GM12878 (cell line): ENCODE data around the gene KDM4D. TPM values are rescaled to one million over a fixed set of nuclear protein-coding genes. Genes with fewer than 3 reads are reported as not detected.
"Not testable (repeated sequence)": the region's sequence is repeated elsewhere in the genome, so short reads cannot be mapped to it uniquely, and the experiment has no call there.

Source experiments
- ATAC-seq: fragments of 200-7000 bp; cut with Tn5 transposase; 3 replicates; pipeline ENCODE4 v1.9.1; 2020; ENCODE audit warnings: mild to moderate bottlenecking, moderate library complexity
- BruUV-seq: library from RNA; stranded (reverse); fragments of 400-500 nt; replicated peaks from 2 replicates; lab custom pipeline; 2021; lab: Mats Ljungman, UMichigan
- CTCF ChIA-PET: fragments of 300-600 bp; sonication (Branson Sonifier 250); formaldehyde crosslinking; extraction: SDS; loops from one replicate; lab custom pipeline; 2021; ENCODE audit warnings: inconsistent platforms; lab: Yijun Ruan, JAX
- POLR2A ChIA-PET: fragments of 350-600 bp; formaldehyde crosslinking; extraction: SDS; loops from one replicate; lab custom pipeline; 2021; ENCODE audit warnings: inconsistent platforms; lab: Charles Lee
- RAD21 ChIA-PET: fragments of 300-600 bp; sonication (Branson Sonifier 250); formaldehyde crosslinking; loops from one replicate; lab custom pipeline; 2023; ENCODE audit warnings: antibody characterized with exemption; ENCODE audit not compliant: unreplicated experiment; lab: Charles Lee
- SMC1A ChIA-PET: fragments of 300-600 bp; sonication (Branson Sonifier 250); formaldehyde crosslinking; loops from one replicate; lab custom pipeline; 2023; ENCODE audit not compliant: unreplicated experiment, uncharacterized antibody; lab: Charles Lee
- DNase-seq: peaks from one replicate; pipeline ENCODE4 v3.0.0-alpha.2; 2011; ENCODE audit warnings: low read depth, low spot score
- FAIRE-seq: peaks from 3 replicates; lab custom pipeline; 2011; peaks lifted over from hg19 to GRCh38; lab: Jason Lieb, UNC
- H2AFZ ChIP-seq: 2 replicates; pipeline ENCODE4 v1.6.0; 2011; ENCODE audit warnings: low read depth, low read length, control low read depth; ENCODE audit not compliant: control insufficient read depth
- H3K27ac ChIP-seq: 2 replicates; pipeline ENCODE4 v1.5.1; 2011; ENCODE audit warnings: control low read depth; ENCODE audit not compliant: control insufficient read depth, insufficient read depth
- H3K27me3 ChIP-seq, 2 experiments: replicated peaks in 1 of 2; 2 replicates each; pipeline versions ENCODE4 v1.6.0 to v1.6.1; 2011; ENCODE audit warnings: low read length in 1 of 2; ENCODE audit not compliant: control insufficient read depth in 2 of 2, insufficient read depth in 2 of 2
- H3K36me3 ChIP-seq, 2 experiments: 2 replicates each; pipeline ENCODE4 v1.5.1; 2011; ENCODE audit warnings: low read length in 1 of 2; ENCODE audit not compliant: control insufficient read depth in 2 of 2, insufficient read depth in 2 of 2
- H3K4me1 ChIP-seq: 2 replicates; pipeline ENCODE4 v1.6.1; 2011; ENCODE audit warnings: mild to moderate bottlenecking, low read length, moderate library complexity, mixed read lengths; ENCODE audit not compliant: control insufficient read depth, insufficient read depth
- H3K4me2 ChIP-seq: 2 replicates; pipeline ENCODE4 v1.6.0; 2011; ENCODE audit warnings: control low read depth; ENCODE audit not compliant: control insufficient read depth, insufficient read depth
- H3K4me3 ChIP-seq: fragments of 200-600 bp; sonication (generic); 2 replicates; pipeline ENCODE4 v1.5.1; 2016
- H3K79me2 ChIP-seq: 2 replicates; pipeline ENCODE4 v1.6.0; 2011; ENCODE audit warnings: low read length; ENCODE audit not compliant: control insufficient read depth, insufficient read depth
- H3K9ac ChIP-seq: 2 replicates; pipeline ENCODE4 v1.8.0; 2011; ENCODE audit warnings: low read length, control low read depth, mixed read lengths; ENCODE audit not compliant: control insufficient read depth, insufficient read depth
- H3K9me3 ChIP-seq: replicated peaks from 3 replicates; pipeline ENCODE4 v1.5.1; 2011; ENCODE audit warnings: mild to moderate bottlenecking, low read length; ENCODE audit not compliant: control insufficient read depth, insufficient read depth
- H4K20me1 ChIP-seq: 2 replicates; pipeline ENCODE4 v1.6.0; 2011; ENCODE audit not compliant: control insufficient read depth, insufficient read depth
- BHLHE40 ChIP-seq, 2 experiments: fragments of 450-650 bp in 1 of 2; IDR thresholded peaks; 2 replicates each; pipeline ENCODE4 v1.6.1; 2011 to 2017; ENCODE audit warnings: low read depth in 2 of 2, borderline replicate concordance in 1 of 2, improper control_type of control experiment in 1 of 2, low read length in 1 of 2, mild to moderate bottlenecking in 1 of 2
- BMI1 ChIP-seq: fragments of 450-650 bp; IDR thresholded peaks from 2 replicates; pipeline ENCODE4 v1.6.1; 2016; ENCODE audit warnings: mild to moderate bottlenecking, moderate library complexity, borderline replicate concordance
- CREB1 ChIP-seq: IDR thresholded peaks from 2 replicates; pipeline ENCODE4 v1.6.1; 2012; ENCODE audit warnings: low read depth, mild to moderate bottlenecking, inconsistent platforms
- EP300 ChIP-seq, 2 experiments: fragments of 150-350 bp in 1 of 2; IDR thresholded peaks; 2 replicates each; pipeline ENCODE4 v1.6.1; 2011 to 2012; ENCODE audit warnings: low read depth in 2 of 2, low read length in 2 of 2, borderline replicate concordance in 1 of 2, improper control_type of control experiment in 1 of 2, inconsistent platforms in 1 of 2; ENCODE audit not compliant: control insufficient read depth in 1 of 2
- MEF2B ChIP-seq: fragments of 450-650 bp; IDR thresholded peaks from 2 replicates; pipeline ENCODE4 v1.6.1; 2018; ENCODE audit warnings: mild to moderate bottlenecking, moderate library complexity; ENCODE audit not compliant: partially characterized antibody, poor library complexity, severe bottlenecking
- MLLT1 ChIP-seq: fragments of 450-650 bp; IDR thresholded peaks from 2 replicates; pipeline ENCODE4 v1.6.1; 2016; ENCODE audit warnings: mild to moderate bottlenecking
- NFYA ChIP-seq: IDR thresholded peaks from 2 replicates; pipeline ENCODE4 v1.6.1; 2011; ENCODE audit warnings: low read depth, mild to moderate bottlenecking, low read length, improper control_type of control experiment, borderline replicate concordance
- POLR2A ChIP-seq: IDR thresholded peaks from 2 replicates; pipeline ENCODE4 v1.6.1; 2011; ENCODE audit warnings: low read depth, mild to moderate bottlenecking, low read length
- SKIL ChIP-seq: fragments of 450-650 bp; IDR thresholded peaks from 2 replicates; pipeline ENCODE4 v1.6.1; 2017; ENCODE audit warnings: mild to moderate bottlenecking, low read depth, inconsistent platforms; ENCODE audit not compliant: poor library complexity, severe bottlenecking
- SMC3 ChIP-seq: IDR thresholded peaks from 2 replicates; pipeline ENCODE4 v1.6.1; 2011; ENCODE audit warnings: low read length, improper control_type of control experiment, borderline replicate concordance
- STAT1 ChIP-seq: fragments of 450-650 bp; conservative IDR thresholded peaks from 2 replicates; pipeline ENCODE4 v1.6.1; 2014; ENCODE audit warnings: antibody characterized with exemption, mild to moderate bottlenecking
- SUPT20H ChIP-seq: IDR thresholded peaks from 2 replicates; pipeline ENCODE4 v1.6.1; 2011; ENCODE audit warnings: low read depth, mild to moderate bottlenecking, low read length, moderate library complexity, borderline replicate concordance; ENCODE audit not compliant: control insufficient read depth
- ZNF622 ChIP-seq: fragments of 450-650 bp; IDR thresholded peaks from 2 replicates; pipeline ENCODE4 v1.6.1; 2017; ENCODE audit warnings: mild to moderate bottlenecking, inconsistent platforms
- WGBS: methylation state at CpG from one replicate; pipeline ENCODE4 v1.1.6; 2016; ENCODE audit warnings: low lambda C conversion rate; ENCODE audit not compliant: insufficient replicate concordance, insufficient coverage; ENCODE audit errors: missing lambda C conversion rate; 5-methylcytosine and 5-hydroxymethylcytosine counted together
- in situ Hi-C: fragments of 300-500 bp; cut with MboI; formaldehyde crosslinking; loops from 9 replicates; pipeline ENCODE4 v1.14.3; 2018; ENCODE audit warnings: mixed read lengths
- intact Hi-C: fragments of 100-400 bp; cut with micrococcal nuclease; formaldehyde crosslinking; loops from one replicate; pipeline ENCODE4 v1.14.2; 2022; ENCODE audit not compliant: unreplicated experiment
- polyA plus RNA-seq, 11 experiments: library from polyadenylated mRNA; depleted of rRNA in 4 of 11; unstranded in 6 of 11; stranded (reverse) in 5 of 11; fragments of >200 nt; fragmentation: Nextera tagmentation in 4 of 11; fragmentation: Illumina TruSeq in 1 of 11; extraction: Ambion mirVana in 4 of 11; extraction: Trizol in 1 of 11; gene quantifications; 1 replicate in 1 of 11; 2 replicates in 10 of 11; pipeline versions ENCODE4 v1.2.1 to v1.2.3, GENCODE V29; 2011 to 2016; ENCODE audit warnings: inconsistent platforms in 2 of 11, missing spikeins in 2 of 11, low read depth in 1 of 11
- total RNA-seq, 4 experiments: library from RNA; depleted of rRNA in 3 of 4; stranded (reverse); fragments of >200 nt in 3 of 4; fragmentation: Illumina TruSeq in 1 of 4; extraction: Trizol in 1 of 4; gene quantifications; 2 replicates each; pipeline versions ENCODE4 v1.2.1 to v1.2.3, GENCODE V29; 2013 to 2021

The KDM4D gene
- total and polyA plus RNA-seq, 10 of the 15 experiments (the other 5 are each of a cell fraction or from before 2014, with no cell fraction given) = 0.63 to 2.6 (median 1.3) TPM

GRCh38 chr11:95024958-95025357, 51.4 kb downstream of the KDM4D start, which contains the start of gene KDM4E:
TSS of gene KDM4E (plus strand) at chr11:95025258. CDS start at chr11:95025558, 300 bp downstream.
- H3K9me3 ChIP-seq = no peaks in the 10 kb centered on the region
- POLR2A ChIA-PET = no interaction called here
- intact Hi-C loops (no loop called here), in situ Hi-C loops (no loop called here)
- no peaks in the 10 kb centered on the region for H4K20me1 ChIP-seq
- H3K79me2 ChIP-seq = no peaks in the 10 kb centered on the region
- TF ChIP-seq POLR2A = no peak
- no peak for TF ChIP-seq SUPT20H
- no peak for TF ChIP-seq BMI1
- TF ChIP-seq STAT1 = no peak
- no peak for TF ChIP-seq EP300 (IDR thresholded peaks at IDR 0.05; ENCODE audit: borderline replicate concordance in 1 of 2, control insufficient read depth in 1 of 2, low read depth in 2 of 2, low read length in 2 of 2)
- TF ChIP-seq MLLT1 = no peak
- no peak for TF ChIP-seq BHLHE40 (IDR thresholded peaks at IDR 0.05; ENCODE audit: borderline replicate concordance in 1 of 2, low read depth in 2 of 2, low read length in 1 of 2)
- no peak for TF ChIP-seq NFYA
- no peak for TF ChIP-seq ZNF622
- no peak for TF ChIP-seq SMC3
- TF ChIP-seq MEF2B = no peak
- TF ChIP-seq CREB1 = no peak
- no peak for TF ChIP-seq SKIL
- no peak within 1 kb of the TSS for H3K9ac ChIP-seq
- FAIRE-seq (no peak), DNase-seq (no peak), ATAC-seq (no peak)
- no peaks in the 10 kb centered on the region for H3K4me1 ChIP-seq
- 11% methylated on average over 1 of the region's 1 CpG for WGBS
- no peaks in the 10 kb centered on the region; a peak in 2 of 4 replicates for H3K27me3 ChIP-seq
- CTCF ChIA-PET = no interaction called here
- no peaks in the 10 kb centered on the region for H3K36me3 ChIP-seq
- H2AFZ ChIP-seq = no peak within 1 kb of the TSS
- BruUV-seq = no TSS peak
- no peak within 1 kb of the TSS for H3K4me2 ChIP-seq
- RAD21 ChIA-PET = no interaction called here
- no peak within 1 kb of the TSS for H3K27ac ChIP-seq
- no peak within 1 kb of the TSS for H3K4me3 ChIP-seq
- SMC1A ChIA-PET = no interaction called here

- POLR2A ChIA-PET, BruUV-seq: not testable (repeated sequence)
These were observed 52.1 kb downstream of the KDM4D start for GRCh38 chr11:95025594-95025993.

More at GRCh38 chr11:95025594-95025993, 52.1 kb downstream of the KDM4D start:
- FAIRE-seq, CTCF ChIA-PET, H2AFZ ChIP-seq, H3K79me2 ChIP-seq, H4K20me1 ChIP-seq, in situ Hi-C loops, H3K27ac ChIP-seq, SMC1A ChIA-PET, H3K9ac ChIP-seq, DNase-seq, H3K4me1 ChIP-seq, RAD21 ChIA-PET, H3K9me3 ChIP-seq, H3K36me3 ChIP-seq, intact Hi-C loops, H3K4me2 ChIP-seq, ATAC-seq, H3K27me3 ChIP-seq, H3K4me3 ChIP-seq: not testable (repeated sequence)
- 46% methylated on average over 6 of the region's 9 CpGs for WGBS
